GM12864 (cell line): ENCODE data around the gene PLD5.

Source experiments
- DNase-seq: peaks from one replicate; pipeline ENCODE4 v3.0.0-alpha.2; 2011; ENCODE audit warnings: low read depth
- H3K4me3 ChIP-seq: 2 replicates; pipeline ENCODE4 v1.5.1; 2011; ENCODE audit warnings: mild to moderate bottlenecking, low read depth, low read length, control low read depth
- TF ChIP-seq, protein P1 (sequence below): IDR thresholded peaks from 2 replicates; pipeline ENCODE4 v1.5.1; 2011; ENCODE audit warnings: low read depth, mild to moderate bottlenecking, moderate library complexity, low read length, control low read depth, inconsistent platforms; ENCODE audit errors: missing control alignments

The PLD5 gene

DNA sequence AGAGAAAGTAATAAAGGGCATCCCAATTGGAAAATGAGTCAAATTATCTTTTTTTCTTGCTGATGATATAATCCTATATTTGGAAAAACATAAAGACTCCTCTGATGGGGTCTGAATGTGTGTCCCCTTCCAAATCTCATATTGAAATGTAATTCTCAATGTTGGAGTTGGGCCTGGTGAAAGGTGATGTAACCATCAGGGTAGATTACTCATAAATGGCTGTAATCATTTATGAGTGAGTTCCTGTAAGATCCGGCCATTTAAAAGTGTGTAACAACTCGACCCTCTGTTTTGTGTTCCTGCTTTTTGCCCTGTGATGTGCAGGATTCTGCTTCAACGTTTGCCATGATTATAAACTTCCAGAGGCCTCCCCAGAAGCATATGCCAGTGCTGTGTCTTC lies 481.3 kb downstream of the PLD5 start:
- TF ChIP-seq, protein P1, sequence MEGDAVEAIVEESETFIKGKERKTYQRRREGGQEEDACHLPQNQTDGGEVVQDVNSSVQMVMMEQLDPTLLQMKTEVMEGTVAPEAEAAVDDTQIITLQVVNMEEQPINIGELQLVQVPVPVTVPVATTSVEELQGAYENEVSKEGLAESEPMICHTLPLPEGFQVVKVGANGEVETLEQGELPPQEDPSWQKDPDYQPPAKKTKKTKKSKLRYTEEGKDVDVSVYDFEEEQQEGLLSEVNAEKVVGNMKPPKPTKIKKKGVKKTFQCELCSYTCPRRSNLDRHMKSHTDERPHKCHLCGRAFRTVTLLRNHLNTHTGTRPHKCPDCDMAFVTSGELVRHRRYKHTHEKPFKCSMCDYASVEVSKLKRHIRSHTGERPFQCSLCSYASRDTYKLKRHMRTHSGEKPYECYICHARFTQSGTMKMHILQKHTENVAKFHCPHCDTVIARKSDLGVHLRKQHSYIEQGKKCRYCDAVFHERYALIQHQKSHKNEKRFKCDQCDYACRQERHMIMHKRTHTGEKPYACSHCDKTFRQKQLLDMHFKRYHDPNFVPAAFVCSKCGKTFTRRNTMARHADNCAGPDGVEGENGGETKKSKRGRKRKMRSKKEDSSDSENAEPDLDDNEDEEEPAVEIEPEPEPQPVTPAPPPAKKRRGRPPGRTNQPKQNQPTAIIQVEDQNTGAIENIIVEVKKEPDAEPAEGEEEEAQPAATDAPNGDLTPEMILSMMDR = no peak
- no peak for DNase-seq
- H3K4me3 ChIP-seq = no peak overlapping the region

DNA sequence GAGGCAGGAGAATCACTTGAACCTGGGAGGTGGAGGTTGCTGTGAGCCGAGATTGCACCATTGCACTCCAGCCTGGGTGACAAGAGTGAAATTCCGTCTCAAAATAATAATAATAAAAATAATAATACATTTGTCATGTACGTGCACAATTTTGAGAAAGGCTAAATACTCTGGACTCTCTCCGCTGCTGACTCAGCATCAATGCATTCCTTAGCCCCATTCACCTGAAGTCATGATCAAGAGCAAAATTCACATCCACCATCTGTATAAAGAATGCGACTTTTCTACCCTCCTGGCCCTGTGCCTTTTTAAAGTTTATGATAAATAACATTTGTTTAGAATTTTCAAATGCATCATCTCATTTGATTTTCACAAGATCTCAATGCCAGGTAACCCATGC lies 490.1 kb downstream of the PLD5 start:
- DNase-seq = no peak
- H3K4me3 ChIP-seq = no peak overlapping the region
- TF ChIP-seq, protein P1 = no peak

DNA sequence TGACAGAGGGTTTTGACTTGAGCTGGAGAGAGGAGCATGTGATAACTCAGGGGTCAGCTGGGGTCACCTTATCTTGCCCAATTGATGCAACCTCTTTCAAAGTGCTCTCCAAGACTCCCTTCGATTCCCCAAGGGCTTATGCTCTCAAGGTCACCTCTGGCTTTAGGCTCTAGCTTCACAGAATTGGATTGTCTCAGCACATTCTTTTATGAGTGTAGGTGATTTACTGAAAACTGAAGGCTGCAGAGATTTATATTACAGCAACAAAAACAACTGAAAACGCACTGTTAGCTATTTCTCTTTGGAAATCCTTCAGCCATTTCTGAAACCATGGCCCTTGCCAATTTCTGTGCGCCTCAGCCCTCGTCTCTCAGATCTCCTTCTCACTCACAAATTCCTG lies 491.1 kb downstream of the PLD5 start:
- DNase-seq = no peak
- TF ChIP-seq, protein P1 = no peak
- H3K4me3 ChIP-seq = no peak overlapping the region
